Measurements from ENCODE around the gene COL4A1.

COL4A1 gene

GRCh38 chr13:110155072-110155471 lies 151.9 kb downstream of the COL4A1 start:
- no peak for DNase-seq

GRCh38 chr13:110154410-110154933 lies 152.5 kb downstream of the COL4A1 start:
- DNase-seq = no peak

- no peak for DNase-seq
Measured at GRCh38 chr13:110152351-110152750, 154.6 kb downstream of the COL4A1 start.

GRCh38 chr13:110151462-110151861 lies 155.5 kb downstream of the COL4A1 start:
- DNase-seq = no peak

GRCh38 chr13:110150384-110151101 lies 156.4 kb downstream of the COL4A1 start:
- DNase-seq = no peak

GRCh38 chr13:110149036-110149435 lies 157.9 kb downstream of the COL4A1 start:
- DNase-seq = no peak

- no peak for DNase-seq
Measured at GRCh38 chr13:110140099-110140498, 166.9 kb downstream of the COL4A1 start.

GRCh38 chr13:110138700-110139036 lies 168.3 kb downstream of the COL4A1 start:
- no peak for DNase-seq

- peak; percentile 70 for DNase-seq
Measured at GRCh38 chr13:110138010-110138699, 168.8 kb downstream of the COL4A1 start.

GRCh38 chr13:110137680-110138009 lies 169.3 kb downstream of the COL4A1 start:
- peak; percentile 74 for DNase-seq

GRCh38 chr13:110136660-110137585 lies 170.0 kb downstream of the COL4A1 start:
- no peak for DNase-seq

GRCh38 chr13:110135977-110136597 lies 170.9 kb downstream of the COL4A1 start:
- DNase-seq = no peak

GRCh38 chr13:110134801-110135200 lies 172.2 kb downstream of the COL4A1 start:
- no peak for DNase-seq

GRCh38 chr13:110133425-110134235 lies 173.3 kb downstream of the COL4A1 start:
- peak; percentile 87 for DNase-seq

GRCh38 chr13:110132225-110132982 lies 174.6 kb downstream of the COL4A1 start:
- DNase-seq = peak; percentile 74

GRCh38 chr13:110131424-110131823 lies 175.5 kb downstream of the COL4A1 start:
- DNase-seq = no peak

GRCh38 chr13:110130431-110130830 lies 176.5 kb downstream of the COL4A1 start:
- peak; percentile 30 for DNase-seq

- DNase-seq = no peak
Measured at GRCh38 chr13:110129539-110130186, 177.3 kb downstream of the COL4A1 start.

GRCh38 chr13:110129076-110129475 lies 177.9 kb downstream of the COL4A1 start:
- DNase-seq = peak; percentile 97

GRCh38 chr13:110128546-110128945 lies 178.4 kb downstream of the COL4A1 start:
- peak; percentile 83 for DNase-seq

Measured in SHP77 treated with DMSO at 0.1 percent for 48 hours (cell line).